HG03460 (cell line): ENCODE measurements around the gene FUS.

Experiments
- ATAC-seq: cut with Tn5 transposase; IDR thresholded peaks from one replicate; pipeline ENCODE4 v1.9.1; 2021; ENCODE audit not compliant: unreplicated experiment

The FUS gene

DNA sequence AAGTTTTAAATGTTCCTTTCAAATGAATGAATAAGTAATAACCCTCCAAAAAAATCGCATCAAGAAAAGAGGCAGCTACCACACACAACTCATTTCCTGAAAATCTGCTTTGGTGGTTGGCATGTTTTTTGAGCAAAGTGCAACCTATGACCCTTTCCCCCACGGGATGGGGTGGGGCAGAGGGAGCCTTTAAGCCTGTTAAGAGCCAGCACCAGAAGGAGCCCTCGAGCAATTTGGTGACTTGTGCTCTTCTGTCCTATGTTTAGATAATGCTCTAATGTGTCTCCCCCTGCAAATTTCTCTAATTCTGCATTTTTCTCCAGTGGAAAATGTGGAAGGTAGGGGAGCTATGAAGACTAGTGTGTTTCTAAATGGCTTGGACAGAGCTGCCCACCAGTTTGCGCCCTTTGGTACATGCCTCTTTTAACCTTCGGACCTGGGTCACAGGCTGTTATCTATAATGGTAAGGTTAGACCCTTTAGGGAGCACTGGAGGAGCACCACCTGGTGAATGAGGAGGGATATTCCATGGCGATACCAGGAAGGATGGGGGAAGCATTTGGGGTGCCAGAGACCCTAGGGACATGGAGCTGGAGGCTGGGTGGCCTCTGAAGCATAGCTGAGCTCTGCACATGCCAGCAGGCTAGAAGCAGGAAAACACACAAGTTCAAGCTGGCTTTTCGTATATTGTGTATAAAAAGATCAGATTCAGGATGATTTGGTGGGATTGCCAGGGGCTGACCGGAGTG lies 21.1 kb downstream of the FUS start:
- ATAC-seq = no peak

DNA sequence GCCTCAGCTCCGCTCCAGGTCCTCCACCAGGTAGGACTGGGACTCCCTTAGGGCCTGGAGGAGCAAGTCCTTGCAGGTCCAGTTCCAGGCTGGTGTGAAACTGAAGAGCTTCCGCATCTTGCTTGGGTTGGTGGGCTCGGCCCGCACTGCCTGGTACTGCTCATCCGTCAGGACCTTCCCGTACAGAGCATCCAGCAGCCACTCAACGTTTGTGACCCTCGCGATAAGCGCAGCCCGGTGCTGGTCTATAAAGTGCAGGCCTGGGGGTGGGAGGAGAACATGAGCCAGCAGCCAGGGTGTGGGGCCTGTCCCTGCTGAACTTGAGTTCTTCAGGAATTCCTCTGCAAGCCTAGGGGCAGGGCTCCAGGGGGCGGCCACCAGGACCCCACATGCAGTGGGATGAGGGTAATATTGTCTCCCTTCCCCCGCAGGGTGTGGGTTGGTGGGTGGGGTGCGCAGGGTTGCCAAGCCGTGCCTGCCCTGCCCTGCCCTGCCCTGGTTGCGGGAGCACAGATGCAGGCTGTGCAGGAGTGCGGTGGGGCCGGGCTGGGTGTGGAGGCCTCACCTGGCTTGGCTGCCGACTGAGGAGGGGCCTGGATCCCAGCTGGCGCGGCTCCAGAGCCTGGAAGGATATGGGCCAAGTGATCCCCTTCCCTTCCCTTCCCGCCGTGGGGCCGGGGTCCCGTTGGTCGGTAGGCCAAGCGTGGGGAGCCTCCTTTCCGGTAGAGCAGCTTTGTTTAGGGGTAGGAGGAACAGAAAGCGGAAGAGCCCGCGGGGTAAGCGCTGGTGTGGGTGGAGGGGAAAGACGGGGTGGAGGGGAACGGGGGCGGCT lies 21.9 kb downstream of the FUS start:
- peak; percentile 67 for ATAC-seq

DNA sequence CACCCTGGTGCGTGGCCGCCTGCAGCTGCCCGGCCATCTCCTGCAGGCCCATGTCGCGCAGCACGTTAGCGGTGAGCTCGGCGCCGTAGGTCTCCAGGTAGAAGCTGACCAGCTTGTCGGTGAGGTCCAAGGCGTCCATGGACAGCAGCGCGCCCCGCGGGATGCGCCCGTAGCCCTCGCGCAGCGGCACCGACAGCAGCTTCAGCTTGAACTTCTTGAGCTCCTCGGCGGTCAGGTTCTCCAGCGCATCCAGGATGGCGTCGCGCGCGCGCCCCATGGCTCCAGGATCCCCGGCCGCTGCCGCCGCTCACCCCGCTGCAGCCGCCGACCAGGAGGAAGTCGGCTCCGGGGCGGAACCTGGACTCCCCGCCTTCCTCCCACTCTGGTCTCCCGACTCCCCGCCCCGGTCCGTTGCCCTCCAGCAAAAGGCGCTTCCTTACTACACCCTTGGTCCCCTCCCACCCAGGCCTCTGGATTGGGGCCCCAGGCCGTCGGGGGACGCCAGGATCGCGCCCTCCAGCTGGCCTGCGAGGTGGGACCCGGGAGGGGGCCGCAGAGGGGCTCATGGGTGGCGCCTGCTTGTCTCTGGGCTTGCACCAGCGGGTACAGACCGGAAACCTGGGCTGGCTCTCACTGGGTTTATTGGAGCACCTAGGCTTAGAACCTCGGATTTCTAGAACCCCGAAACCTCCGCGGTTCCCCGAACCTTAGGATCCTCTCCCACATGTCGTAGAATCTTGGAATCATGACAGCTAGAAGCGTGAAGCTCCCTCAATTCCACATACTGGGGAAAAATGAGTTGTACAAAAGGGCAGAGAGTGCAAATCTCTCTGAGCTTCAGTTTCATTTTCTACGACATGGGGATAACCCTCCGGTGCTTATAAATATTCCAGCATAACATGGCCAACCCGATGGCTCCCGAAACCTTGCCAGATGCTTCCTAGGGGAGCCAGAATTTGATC lies 22.8 kb downstream of the FUS start, which contains the start of gene PYCARD:
TSS of gene PYCARD (minus strand) at position 347 of the 962 bp plus-strand sequence. CDS start at position 277, 70 bp downstream.
- peak; percentile 39 for ATAC-seq

DNA sequence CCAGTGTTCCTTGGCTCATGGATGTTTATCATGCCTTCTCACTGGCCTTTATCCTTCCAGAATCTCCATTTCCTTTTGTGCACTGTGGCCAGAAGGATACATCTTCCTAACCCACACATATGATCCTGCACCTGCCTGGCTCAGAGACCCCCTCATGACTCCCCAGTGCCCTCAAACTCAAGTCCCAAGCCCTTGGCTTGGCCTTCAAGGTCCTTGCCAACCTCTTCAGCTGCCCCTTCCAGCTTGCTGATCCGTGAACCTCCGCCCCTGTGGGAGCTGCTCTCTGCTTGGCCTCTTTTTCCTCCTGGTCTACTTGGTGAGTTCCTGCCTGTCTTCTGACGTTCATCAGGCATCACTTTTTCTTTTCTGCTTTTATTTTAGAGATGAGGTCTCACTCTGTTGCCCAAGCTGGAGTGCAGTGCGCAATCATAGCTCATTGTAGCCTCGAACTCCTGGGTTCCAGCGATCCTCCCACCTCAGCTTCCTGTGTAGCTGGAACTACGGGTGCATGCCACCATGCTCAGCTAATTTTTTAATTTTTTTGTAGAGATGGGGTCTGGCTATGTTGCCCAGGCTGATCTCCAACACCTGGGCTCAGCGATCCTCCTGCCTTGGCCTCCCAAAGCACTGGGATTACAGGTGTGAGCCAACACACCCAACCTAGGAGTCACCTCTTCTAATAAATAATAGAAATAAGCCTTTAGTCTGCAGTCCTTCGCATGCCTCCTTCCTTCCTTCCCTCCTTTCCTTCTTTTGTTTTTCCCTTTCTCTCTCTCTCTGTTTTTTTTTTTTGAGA lies 25.1 kb downstream of the FUS start:
- no peak for ATAC-seq

DNA sequence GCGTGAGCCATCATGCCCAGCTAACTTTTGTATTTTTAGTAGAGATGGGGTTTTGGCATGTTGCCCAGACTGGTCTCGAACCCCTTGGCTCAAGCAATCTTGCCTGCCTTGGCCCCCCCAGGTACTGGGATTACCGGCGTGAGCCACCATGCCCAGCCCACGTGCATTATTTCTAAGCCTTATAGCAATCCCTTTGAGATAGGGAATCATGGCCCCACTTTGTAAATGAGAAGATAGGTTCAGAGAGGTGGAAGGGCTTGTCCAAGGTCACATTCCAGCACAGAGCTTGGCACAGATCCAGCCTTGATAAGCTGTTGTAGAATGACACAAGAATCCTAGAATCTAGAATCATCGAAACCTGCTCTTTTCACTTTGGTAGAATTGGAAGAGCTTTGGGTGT lies 26.8 kb downstream of the FUS start:
- no peak for ATAC-seq

DNA sequence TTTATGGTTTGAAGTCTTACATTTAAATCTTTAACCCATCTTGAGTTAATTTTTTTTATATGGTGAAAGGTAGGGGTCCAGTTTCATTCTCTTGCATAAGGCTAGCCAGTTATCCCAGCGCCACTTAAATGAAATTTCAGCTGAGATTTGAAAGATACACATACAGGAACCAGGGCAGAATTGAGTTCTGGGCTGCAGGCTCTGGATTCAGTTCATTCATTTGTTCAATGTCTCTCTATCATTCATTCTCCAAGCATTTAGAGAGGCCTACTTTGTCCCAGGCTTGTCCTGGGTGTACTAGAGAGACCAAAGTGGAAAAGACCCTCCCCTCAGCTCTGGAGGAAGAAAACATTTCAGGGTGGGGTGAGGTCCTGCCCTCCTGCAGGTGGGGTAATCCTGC lies 33.4 kb downstream of the FUS start:
- ATAC-seq = no peak

DNA sequence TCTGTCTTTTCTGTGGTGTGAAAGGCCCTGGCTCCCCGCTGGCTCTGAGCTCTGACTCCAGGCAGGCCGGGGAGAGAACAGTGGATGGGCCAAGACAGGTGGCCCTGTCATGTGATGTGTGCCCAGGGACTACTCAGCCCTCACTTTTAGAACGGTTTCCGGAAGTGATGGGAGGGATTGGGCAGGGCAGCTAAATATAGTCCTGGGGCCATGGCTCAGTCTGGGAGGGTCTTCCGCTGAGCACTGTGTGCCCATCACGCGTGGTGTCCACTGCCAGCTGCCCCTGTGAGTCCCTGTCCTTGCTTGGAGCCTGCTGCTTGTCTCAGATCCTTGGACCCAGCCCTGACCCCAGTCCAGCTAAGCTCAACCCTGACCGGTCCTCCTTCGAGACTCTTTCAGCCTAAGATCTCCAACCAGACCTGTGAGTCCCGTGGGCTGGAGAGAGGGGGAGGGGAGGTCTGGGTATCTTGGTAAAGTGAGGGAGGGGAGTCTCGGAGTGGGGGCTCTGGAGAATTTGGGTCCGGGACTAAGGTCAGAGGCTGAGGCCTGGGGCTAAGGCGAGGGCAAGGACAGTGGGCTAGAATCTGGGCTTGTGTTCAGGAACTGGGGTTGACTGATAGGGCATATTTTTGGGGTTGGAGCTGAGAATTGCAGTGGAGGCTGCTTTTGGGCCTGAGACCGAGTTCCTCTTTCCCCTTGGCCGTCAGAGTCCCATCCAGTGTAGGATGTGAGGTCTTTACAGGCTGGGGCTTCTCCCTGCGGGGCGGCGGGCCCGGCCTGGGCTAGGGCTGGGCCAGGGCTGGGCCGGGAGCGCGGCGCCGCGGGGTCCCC lies 34.2 kb downstream of the FUS start, which contains the start of gene TRIM72:
TSS of gene TRIM72 (plus strand) at position 243 of the 831 bp plus-strand sequence. CDS start 620 bp downstream, outside the sequence.
- no peak for ATAC-seq

DNA sequence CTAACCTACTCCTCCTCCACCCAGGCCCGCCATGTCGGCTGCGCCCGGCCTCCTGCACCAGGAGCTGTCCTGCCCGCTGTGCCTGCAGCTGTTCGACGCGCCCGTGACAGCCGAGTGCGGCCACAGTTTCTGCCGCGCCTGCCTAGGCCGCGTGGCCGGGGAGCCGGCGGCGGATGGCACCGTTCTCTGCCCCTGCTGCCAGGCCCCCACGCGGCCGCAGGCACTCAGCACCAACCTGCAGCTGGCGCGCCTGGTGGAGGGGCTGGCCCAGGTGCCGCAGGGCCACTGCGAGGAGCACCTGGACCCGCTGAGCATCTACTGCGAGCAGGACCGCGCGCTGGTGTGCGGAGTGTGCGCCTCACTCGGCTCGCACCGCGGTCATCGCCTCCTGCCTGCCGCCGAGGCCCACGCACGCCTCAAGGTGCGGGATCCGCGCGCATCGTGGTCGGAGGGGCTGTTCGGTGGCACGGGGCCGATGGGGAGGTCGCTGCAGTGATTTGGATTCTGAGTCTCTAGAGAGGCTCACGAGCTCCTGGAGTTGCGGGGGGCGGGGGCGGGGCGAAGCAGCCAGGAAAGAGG lies 34.9 kb downstream of the FUS start:
- ATAC-seq = no peak

DNA sequence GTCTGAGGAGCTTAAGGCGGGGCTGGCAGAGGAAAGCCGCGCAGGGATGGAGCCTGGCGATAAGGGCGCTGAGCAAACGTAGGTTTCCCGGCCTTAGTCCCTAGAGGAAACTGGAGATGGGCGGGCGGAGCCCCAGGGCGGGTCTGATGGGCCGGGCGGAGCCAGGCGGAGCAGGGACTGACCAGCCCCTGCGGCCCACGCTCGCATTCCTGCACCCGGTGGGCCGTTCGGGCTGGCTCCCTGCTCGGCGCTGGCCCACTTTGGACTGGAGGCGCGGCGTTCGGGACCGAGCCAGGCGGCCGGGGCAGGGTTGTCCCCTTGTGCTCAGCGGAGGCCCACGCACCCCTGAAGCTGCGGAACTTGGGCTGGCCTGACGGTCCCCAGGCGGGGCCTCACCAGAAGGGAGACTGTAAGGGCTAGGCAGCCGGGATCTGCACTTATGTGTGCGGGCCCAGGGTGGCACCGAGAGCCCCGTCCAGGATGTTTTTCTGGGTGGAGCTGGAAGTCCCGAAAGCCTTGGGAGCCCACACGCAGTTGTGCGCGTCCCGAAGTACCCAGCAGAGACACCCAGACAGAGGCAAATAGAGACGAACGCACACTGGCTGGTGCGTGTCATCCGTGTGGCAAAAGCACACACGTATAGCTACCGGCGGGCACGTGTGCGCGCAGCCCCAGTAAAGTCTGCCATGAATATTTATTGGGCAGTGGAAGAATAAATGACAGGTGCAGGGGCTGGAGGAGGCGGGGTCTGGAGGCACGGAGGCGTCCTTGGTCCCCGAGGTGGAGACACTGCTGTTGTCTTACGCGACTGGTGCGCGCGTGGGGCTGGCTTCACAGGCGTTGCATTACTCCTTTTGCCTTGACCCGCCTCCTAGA lies 35.6 kb downstream of the FUS start:
- no peak for ATAC-seq

DNA sequence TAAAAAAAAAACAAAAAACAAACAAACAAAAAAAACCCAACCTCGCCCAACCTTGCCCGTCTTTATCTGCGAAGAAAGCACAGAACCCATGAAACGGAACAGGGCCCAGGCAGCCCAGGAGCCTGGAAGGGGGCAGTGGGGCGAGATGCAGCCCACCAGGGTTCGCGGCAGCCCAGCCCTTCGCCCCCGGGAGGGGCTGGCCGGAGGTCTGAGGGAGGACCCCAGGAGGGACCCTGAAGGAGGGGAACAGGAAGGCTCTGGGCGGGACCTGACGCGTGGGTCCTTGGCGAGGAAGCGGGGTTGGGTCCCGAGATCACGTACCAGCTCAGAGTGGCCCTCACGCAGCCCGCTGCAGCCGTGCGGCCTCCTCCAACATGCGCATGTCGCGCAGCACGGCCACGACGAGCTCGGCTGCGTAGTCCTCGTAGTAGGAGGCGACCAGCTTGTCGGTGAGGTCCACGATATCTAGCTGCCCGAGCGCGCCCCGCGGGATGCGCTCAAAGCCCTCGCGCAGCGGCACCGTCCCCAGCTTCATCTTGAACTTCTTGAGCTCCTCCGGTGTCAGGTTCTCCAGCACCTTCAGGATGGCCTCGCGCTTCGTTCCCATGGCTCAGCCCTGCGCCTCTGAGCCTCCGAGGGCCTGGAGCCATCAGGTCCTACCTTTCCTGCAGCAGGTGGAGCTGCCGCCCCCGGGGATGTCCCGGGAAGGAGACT lies 36.6 kb downstream of the FUS start, which contains the start of gene PYDC1:
TSS of gene PYDC1 (minus strand) at position 714 of the 714 bp plus-strand sequence. CDS start at position 607, 107 bp downstream.
- ATAC-seq = no peak

DNA sequence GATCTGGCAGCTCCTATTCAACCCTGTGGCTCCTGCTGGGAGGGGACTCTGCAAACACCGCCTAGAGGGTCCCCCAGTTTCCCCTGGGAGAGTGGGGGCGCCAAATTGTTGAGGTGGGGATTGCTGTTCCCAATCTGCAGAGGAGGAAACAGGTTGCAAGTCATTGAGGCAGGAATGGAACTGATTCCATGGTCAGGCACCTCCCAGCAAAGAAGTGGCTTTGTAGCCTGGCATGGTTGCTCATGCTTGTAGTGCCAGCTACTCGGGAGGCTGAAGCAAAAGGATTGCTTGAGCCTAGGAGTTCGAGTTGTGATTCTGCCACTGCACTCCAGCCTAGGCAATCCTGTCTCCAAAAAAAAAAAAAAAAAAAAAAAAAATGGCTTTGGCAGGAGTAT lies 37.2 kb downstream of the FUS start:
- no peak for ATAC-seq

DNA sequence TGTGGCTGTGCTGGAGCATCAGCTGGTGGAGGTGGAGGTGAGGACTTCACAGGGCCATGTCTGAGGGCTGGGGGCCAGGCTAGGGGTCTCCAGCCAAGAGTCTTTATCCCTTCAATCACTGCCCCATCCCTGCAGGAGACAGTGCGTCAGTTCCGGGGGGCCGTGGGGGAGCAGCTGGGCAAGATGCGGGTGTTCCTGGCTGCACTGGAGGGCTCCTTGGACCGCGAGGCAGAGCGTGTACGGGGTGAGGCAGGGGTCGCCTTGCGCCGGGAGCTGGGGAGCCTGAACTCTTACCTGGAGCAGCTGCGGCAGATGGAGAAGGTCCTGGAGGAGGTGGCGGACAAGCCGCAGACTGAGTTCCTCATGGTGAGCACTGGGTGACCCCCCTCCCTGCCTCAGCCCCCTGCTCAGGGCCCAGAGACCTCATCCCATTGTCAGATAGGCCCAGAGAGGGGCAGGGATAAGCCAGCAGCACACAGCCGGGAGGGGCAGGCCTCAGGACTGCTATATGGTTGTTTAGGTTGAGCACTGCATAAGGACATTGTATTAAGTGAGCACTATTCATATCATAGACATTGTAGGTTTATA lies 39.3 kb downstream of the FUS start:
- ATAC-seq = no peak

DNA sequence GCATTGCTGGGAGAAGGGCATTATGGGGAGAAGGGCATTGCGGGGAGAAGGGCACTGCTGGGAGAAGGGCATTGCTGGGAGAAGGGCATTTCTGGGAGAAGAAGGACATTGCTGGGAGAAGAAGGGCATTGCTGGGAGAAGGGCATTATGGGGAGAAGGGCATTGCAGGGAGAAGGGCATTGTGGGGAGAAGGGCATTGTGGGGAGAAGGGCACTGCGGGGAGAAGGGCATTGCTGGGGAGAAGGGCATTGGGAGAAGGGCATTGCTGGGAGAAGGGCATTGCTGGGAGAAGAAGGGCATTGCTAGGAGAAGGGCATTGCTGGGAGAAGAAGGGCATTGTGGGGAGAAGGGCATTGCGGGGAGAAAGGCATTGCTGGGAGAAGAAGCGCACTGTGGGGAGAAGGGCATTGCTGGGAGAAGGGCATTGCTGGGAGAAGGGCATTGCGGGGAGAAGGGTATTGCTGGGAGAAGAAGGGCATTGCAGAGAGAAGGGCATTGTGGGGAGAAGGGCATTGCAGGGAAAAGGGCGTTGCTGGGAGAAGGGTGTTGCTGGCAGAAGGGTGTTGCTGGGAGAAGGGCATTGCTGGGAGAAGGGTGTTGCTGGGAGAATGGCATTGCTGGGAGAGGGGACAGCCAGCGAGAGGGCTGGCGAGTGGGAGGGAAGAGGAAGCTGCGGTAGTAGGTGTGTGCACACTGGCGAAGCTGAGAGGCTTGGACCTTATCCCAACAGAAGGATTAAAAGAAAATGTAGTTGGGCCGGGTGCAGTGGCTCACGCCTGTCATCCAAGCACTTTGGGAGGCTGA lies 41.6 kb downstream of the FUS start:
- no peak for ATAC-seq

DNA sequence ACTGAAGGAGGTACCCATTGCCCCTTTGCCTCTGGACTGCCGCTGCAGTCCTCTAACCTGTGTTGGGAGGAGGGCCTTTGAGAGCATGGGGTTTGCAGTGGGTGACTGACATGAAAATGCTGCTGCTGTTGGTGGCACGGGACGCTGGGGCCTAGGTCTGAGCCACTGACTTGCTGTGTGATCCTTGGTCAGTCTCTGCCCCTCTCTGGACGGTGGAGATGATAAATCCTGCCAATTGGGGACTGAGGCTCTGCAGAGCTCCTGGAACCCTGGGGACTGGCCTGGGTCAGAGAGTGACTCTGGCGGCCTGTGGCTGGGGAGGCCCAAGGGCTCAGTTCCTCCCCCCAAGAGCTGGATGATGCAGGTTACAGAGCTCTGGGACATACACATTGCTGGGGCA lies 43.1 kb downstream of the FUS start:
- ATAC-seq = no peak

DNA sequence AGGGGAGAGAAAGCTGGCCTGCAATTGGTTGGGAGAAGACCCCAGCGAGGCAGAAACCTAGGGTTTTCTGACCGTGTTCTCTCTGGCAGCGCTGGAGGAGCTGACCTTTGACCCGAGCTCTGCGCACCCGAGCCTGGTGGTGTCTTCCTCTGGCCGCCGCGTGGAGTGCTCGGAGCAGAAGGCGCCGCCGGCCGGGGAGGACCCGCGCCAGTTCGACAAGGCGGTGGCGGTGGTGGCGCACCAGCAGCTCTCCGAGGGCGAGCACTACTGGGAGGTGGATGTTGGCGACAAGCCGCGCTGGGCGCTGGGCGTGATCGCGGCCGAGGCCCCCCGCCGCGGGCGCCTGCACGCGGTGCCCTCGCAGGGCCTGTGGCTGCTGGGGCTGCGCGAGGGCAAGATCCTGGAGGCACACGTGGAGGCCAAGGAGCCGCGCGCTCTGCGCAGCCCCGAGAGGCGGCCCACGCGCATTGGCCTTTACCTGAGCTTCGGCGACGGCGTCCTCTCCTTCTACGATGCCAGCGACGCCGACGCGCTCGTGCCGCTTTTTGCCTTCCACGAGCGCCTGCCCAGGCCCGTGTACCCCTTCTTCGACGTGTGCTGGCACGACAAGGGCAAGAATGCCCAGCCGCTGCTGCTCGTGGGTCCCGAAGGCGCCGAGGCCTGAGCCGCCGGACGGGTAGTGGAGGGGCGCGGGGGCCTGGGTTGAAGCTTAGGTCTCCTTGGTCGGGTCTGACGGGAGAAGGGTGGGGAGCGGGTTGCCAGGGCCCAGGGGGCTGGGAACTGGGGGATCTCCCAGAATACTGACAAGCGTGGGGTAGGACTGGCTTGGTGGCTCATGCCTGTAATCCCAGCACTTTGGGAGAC lies 44.4 kb downstream of the FUS start:
- no peak for ATAC-seq
